Fibroblast of villous mesenchyme (primary cell): ENCODE results near the gene NAGLU. TPM values are rescaled to one million over a fixed set of nuclear protein-coding genes. Genes with fewer than 3 reads are reported as not detected.
A peak's percentile ranks its signal among the peaks of the same experiment; 100 is the strongest.

ENCODE experiments used
- DNase-seq: peaks from one replicate; pipeline ENCODE4 v3.0.0-alpha.2; 2010; ENCODE audit warnings: low read depth
- H3K4me3 ChIP-seq: 2 replicates; pipeline ENCODE4 v1.5.1; 2011; ENCODE audit warnings: low read depth, mild to moderate bottlenecking, low read length
- CTCF ChIP-seq: IDR thresholded peaks from 2 replicates; pipeline ENCODE4 v1.5.1; 2012; ENCODE audit warnings: low read depth, mild to moderate bottlenecking, low read length; ENCODE audit not compliant: insufficient read depth
- total RNA-seq: library from RNA; depleted of rRNA; stranded (reverse); fragments of >200 nt; gene quantifications from 2 replicates; pipeline ENCODE4 v1.2.3, GENCODE V29; 2012

The NAGLU gene
- total RNA-seq, 1 donor = 28.5 TPM

GRCh38 chr17:42520540-42520951 lies 15.5 kb upstream of the NAGLU start:
- TF ChIP-seq CTCF = peak; percentile 28
- no peak overlapping the region for H3K4me3 ChIP-seq
- DNase-seq = no peak

- no peak for TF ChIP-seq CTCF
- no peak overlapping the region for H3K4me3 ChIP-seq
- no peak for DNase-seq
Measured at GRCh38 chr17:42521036-42521435, 15.0 kb upstream of the NAGLU start.

- TF ChIP-seq CTCF = no peak
- no peak overlapping the region for H3K4me3 ChIP-seq
- DNase-seq = no peak
Measured at GRCh38 chr17:42521666-42522262, 14.3 kb upstream of the NAGLU start.

GRCh38 chr17:42522263-42522790 lies 13.7 kb upstream of the NAGLU start:
- no peak for TF ChIP-seq CTCF
- no peak for DNase-seq
- no peak overlapping the region for H3K4me3 ChIP-seq

- TF ChIP-seq CTCF = no peak
- no peak overlapping the region for H3K4me3 ChIP-seq
- DNase-seq = no peak
Measured at GRCh38 chr17:42522798-42523278, 13.2 kb upstream of the NAGLU start.

GRCh38 chr17:42525221-42525620 lies 10.8 kb upstream of the NAGLU start:
- DNase-seq = peak; percentile 48
- TF ChIP-seq CTCF = no peak

GRCh38 chr17:42526031-42526444 lies 10.0 kb upstream of the NAGLU start:
- DNase-seq = no peak

More at GRCh38 chr17:42525221-42525620, 10.8 kb upstream of the NAGLU start:
- H3K4me3 ChIP-seq = no peak overlapping the region

More at GRCh38 chr17:42526031-42526444, 10.0 kb upstream of the NAGLU start:
- no peak for TF ChIP-seq CTCF
- no peak overlapping the region for H3K4me3 ChIP-seq
